Stimulated activated CD8-positive, alpha-beta memory T cell treated with anti-CD3 and anti-CD28 coated beads, Interleukin-4, amount 100 ng/mL, for 1 hour (primary cell): ENCODE results near the gene GPR15.

ENCODE experiments used
- DNase-seq, 2 donors: peaks; one replicate each; pipeline ENCODE4 v3.0.0-alpha.2; 2020; ENCODE audit warnings: low read depth in 2 of 2, low spot score in 1 of 2

The GPR15 gene

DNA sequence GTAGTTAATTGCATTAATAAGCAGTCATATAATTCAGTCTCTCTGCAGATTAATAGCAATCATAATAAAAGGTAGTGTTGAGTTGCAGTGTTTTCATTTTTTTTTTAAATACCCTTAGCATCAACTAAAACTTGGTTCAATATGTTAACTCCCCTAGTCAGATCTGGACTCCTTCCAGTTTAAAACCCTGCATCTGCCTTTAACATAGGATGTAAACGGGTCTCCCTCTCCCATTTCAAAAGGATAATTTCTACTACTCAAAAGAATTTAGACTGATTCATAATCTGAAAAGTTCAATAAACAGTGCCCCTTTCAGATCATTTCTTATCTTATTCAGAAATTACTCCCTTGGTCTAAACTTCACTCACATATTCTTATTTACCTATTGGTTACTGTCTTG, 50.3 kb downstream of the GPR15 start:
- DNase-seq, result no peak

DNA sequence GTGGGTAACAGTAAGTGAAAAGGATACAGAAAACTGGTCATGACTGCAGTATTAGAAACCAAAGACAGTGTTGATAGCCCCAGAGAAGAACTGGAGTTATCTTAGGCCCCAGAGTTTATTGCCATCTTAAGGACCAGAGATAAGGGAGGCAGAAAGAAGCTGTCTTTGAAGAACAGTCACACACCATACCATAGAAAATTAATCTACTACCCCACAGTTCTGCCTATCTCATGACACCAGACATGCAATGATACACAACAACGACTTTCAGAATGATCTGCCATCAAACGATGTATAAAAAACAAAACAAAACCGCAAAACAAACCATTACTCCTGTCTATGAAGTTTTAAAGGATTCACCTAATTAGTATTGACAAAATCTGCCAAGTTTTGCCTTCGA, 52.0 kb downstream of the GPR15 start:
- DNase-seq, result no peak
